GM10266 (cell line): Measurements from ENCODE around the gene ITPR1.

ENCODE experiments used
- DNase-seq: peaks from one replicate; pipeline ENCODE4 v3.0.0; 2012; ENCODE audit errors: extremely low spot score
- TF ChIP-seq, protein P1 (sequence below): IDR thresholded peaks from 2 replicates; pipeline ENCODE4 v1.5.1; 2012; ENCODE audit warnings: mild to moderate bottlenecking, low read depth; ENCODE audit not compliant: control insufficient read depth, insufficient read depth; ENCODE audit errors: missing control alignments

Gene ITPR1

DNA sequence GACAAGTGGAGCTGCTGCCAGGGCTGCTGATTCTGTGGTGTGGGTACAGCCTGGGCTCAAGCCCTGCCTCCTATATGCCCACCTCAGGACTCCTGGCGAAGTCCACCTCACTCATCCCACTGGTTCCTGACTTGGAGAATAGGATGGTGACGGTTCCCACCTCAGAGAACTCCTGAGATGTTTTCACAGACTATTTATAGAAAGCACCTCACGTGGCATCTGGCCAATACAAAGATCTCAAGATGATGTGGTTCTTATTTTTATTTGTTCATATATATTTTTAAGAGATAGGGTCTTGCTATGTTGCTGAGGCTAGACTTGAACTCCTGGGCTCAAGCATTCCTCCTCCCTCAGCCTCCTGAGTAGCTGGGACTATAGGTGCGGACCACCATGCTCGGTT is 249.2 kb downstream of the ITPR1 start:
- DNase-seq, result no peak
- TF ChIP-seq, protein P1, sequence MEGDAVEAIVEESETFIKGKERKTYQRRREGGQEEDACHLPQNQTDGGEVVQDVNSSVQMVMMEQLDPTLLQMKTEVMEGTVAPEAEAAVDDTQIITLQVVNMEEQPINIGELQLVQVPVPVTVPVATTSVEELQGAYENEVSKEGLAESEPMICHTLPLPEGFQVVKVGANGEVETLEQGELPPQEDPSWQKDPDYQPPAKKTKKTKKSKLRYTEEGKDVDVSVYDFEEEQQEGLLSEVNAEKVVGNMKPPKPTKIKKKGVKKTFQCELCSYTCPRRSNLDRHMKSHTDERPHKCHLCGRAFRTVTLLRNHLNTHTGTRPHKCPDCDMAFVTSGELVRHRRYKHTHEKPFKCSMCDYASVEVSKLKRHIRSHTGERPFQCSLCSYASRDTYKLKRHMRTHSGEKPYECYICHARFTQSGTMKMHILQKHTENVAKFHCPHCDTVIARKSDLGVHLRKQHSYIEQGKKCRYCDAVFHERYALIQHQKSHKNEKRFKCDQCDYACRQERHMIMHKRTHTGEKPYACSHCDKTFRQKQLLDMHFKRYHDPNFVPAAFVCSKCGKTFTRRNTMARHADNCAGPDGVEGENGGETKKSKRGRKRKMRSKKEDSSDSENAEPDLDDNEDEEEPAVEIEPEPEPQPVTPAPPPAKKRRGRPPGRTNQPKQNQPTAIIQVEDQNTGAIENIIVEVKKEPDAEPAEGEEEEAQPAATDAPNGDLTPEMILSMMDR, result no peak

DNA sequence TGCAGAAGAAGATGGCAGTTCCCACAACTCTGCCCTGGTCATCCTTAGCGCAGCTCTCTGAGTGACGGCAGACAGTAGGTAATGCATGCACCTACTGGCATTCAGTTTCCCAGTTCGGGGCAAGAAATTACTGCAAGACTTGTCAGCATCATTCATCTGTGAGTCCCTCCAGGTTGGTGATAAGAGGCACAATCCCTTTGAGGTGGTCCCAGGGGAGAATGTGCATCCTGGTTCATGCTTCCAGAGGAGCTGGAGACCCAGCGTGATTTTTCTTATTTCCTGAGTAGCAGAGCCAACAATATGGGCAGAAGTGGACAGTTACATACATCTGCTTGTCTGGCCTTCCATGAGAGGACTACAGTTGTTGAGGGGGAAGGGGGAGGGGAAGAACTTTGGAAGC is 250.2 kb downstream of the ITPR1 start:
- DNase-seq, result no peak
- TF ChIP-seq, protein P1, result no peak

DNA sequence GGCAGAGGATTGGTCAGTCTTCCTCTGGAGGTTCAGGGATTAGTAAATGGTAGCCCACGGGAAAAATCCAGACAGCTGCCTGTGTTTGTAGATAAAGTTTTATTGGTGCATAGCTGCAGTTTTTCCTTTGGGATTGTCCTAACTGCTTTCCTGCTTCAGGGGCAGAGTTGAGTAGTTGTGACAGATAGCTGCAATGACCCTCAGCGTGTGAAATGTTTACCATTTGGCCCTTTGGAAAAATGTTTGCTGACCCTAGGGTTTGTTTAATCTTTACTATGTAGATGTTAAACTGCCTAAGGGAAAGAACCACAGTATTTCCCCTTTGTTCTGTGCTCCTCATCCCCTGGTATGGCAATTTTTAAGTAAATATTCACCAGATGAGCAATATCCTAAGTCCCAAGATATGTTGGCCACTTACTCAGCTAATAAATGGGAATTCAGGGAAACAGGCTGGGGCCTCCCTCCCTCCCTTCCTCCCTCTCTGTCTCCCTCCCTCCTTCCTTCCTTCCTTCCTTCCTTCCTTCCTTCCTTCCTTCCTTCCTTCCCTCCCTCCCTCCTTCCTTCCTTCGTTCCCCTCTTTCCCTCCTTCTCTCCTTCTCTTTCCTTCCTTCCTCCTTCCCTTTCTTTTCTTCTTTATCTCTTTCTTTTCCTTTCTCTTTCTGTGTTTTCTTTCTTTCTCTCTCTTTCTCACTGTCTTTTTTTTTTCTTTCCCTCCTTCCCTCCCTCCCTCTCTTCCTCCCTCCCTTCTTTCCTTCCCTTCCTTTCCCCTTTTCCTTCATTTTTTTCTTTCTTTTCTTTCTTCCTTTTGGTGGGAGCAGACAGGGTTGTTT is 251.5 kb downstream of the ITPR1 start:
- DNase-seq, result no peak
- TF ChIP-seq, protein P1, result no peak

DNA sequence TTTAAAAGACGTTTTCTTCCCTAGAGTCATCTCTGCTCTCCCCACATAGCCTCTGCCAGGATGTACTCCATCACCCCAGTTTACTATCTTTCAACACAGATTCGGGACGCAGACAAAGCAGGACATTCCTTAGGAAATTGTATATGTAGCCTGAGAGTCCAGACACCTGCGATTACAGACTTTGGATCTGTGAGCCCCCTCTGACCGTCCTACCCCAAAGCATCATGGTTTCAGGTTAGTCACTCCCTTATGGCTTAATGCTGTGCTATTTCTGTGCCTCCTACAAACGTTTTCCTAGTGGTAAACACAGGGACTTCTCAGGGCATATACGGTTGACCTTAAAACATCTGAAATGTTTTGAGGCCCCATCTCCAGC is 252.1 kb downstream of the ITPR1 start:
- TF ChIP-seq, protein P1, result no peak
- no peak for DNase-seq

DNA sequence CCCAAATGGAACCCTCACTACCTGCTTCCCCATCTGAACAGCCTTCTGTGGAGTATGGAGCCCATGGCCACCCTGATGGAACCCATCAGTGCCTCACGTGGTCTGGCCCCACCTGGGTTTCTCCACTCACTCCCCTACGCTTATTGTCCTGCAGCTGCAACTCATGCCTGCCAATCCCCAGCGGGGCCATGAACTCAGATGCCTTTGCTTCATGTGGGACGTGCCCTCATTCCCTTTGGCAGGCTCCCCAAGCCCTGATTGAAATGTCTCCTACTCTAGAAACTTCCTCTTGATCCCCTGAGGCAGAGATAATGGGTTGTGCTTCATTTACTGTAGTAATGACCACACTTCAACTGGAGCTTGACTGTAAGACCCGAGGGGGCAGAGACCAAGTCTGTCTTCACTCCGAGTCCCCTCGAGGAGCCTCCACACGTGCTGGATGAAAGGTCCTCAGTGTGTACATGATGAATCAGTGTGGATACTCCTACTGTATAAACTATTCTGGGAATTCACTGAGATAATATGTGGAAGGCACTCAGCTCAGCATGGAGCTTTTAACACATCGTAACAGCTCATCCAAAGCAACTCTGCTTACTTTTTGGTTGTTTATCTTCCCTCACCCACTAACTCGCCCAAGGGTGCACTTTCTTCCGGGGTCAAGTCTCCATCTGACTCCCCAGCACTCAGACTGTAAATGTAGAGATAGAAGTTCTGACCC is 253.3 kb downstream of the ITPR1 start:
- TF ChIP-seq, protein P1, result no peak

DNA sequence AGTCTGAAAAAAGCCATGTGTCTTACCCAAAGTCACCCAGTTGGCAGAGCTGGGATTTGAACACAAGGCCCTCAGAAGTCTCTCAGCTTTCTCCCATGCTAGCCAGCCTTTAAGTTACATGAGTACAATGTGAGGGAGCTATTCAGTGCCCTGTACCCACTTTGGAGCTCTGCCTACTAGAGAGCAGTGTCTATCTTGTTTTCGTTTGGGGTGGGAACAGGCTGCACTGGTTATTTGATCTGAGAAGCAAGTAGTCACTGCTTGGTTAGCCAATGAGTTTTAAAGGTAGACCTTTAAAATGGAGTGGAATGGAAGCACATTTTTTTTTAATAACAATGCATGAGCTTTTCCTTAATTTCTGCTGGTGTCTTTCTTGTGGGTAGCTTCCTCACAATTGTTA is 255.0 kb downstream of the ITPR1 start:
- DNase-seq, result no peak
- TF ChIP-seq, protein P1, result no peak

More for the DNA sequence above, 253.3 kb downstream of the ITPR1 start:
- no peak for DNase-seq
